ENCODE results near the gene ZFPM1.

GRCh38 chr16:88432753-88433152, 20.3 kb upstream of the ZFPM1 start:
- TF ChIP-seq, protein P1, sequence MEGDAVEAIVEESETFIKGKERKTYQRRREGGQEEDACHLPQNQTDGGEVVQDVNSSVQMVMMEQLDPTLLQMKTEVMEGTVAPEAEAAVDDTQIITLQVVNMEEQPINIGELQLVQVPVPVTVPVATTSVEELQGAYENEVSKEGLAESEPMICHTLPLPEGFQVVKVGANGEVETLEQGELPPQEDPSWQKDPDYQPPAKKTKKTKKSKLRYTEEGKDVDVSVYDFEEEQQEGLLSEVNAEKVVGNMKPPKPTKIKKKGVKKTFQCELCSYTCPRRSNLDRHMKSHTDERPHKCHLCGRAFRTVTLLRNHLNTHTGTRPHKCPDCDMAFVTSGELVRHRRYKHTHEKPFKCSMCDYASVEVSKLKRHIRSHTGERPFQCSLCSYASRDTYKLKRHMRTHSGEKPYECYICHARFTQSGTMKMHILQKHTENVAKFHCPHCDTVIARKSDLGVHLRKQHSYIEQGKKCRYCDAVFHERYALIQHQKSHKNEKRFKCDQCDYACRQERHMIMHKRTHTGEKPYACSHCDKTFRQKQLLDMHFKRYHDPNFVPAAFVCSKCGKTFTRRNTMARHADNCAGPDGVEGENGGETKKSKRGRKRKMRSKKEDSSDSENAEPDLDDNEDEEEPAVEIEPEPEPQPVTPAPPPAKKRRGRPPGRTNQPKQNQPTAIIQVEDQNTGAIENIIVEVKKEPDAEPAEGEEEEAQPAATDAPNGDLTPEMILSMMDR (IDR thresholded peaks at IDR 0.05) = no peak
- no peak for TF ChIP-seq POLR2A (IDR thresholded peaks at IDR 0.05)

Measured in thyroid gland (tissue), 4 donors.